ACC112 (cell line): Measurements from ENCODE around the gene SYNE1.

Experiments
- H2AFZ ChIP-seq: fragments of 200-600 bp; sonication (generic); one replicate; pipeline ENCODE4 v1.6.0; 2017; ENCODE audit warnings: antibody characterized with exemption, low read length; ENCODE audit not compliant: unreplicated experiment
- H3K27ac ChIP-seq: fragments of 200-600 bp; sonication (generic); 2 replicates; pipeline ENCODE4 v1.5.1; 2014; ENCODE audit warnings: low read depth, mild to moderate bottlenecking, antibody characterized with exemption, low read length, moderate library complexity
- H3K27me3 ChIP-seq: fragments of 200-600 bp; sonication (generic); 2 replicates; pipeline ENCODE4 v1.6.1; 2014; ENCODE audit warnings: mild to moderate bottlenecking, antibody characterized with exemption, low read length, moderate library complexity, mixed read lengths; ENCODE audit not compliant: insufficient read depth
- H3K36me3 ChIP-seq: fragments of 200-600 bp; sonication (generic); 2 replicates; pipeline ENCODE4 v1.6.1; 2016; ENCODE audit warnings: mild to moderate bottlenecking, antibody characterized with exemption, low read length, moderate library complexity, mixed read lengths; ENCODE audit not compliant: insufficient read depth
- H3K4me1 ChIP-seq: fragments of 200-600 bp; sonication (generic); one replicate; pipeline ENCODE4 v1.6.1; 2016; ENCODE audit warnings: low read length, mixed read lengths; ENCODE audit not compliant: insufficient read depth, unreplicated experiment, control insufficient read depth
- H3K4me3 ChIP-seq: fragments of 200-600 bp; sonication (generic); 2 replicates; pipeline ENCODE4 v1.5.1; 2014; ENCODE audit warnings: mild to moderate bottlenecking, low read depth, low read length
- H3K79me2 ChIP-seq: fragments of 200-600 bp; sonication (generic); one replicate; pipeline ENCODE4 v1.6.0; 2016; ENCODE audit warnings: low read length; ENCODE audit not compliant: control insufficient read depth, unreplicated experiment, insufficient read depth

Gene SYNE1

DNA sequence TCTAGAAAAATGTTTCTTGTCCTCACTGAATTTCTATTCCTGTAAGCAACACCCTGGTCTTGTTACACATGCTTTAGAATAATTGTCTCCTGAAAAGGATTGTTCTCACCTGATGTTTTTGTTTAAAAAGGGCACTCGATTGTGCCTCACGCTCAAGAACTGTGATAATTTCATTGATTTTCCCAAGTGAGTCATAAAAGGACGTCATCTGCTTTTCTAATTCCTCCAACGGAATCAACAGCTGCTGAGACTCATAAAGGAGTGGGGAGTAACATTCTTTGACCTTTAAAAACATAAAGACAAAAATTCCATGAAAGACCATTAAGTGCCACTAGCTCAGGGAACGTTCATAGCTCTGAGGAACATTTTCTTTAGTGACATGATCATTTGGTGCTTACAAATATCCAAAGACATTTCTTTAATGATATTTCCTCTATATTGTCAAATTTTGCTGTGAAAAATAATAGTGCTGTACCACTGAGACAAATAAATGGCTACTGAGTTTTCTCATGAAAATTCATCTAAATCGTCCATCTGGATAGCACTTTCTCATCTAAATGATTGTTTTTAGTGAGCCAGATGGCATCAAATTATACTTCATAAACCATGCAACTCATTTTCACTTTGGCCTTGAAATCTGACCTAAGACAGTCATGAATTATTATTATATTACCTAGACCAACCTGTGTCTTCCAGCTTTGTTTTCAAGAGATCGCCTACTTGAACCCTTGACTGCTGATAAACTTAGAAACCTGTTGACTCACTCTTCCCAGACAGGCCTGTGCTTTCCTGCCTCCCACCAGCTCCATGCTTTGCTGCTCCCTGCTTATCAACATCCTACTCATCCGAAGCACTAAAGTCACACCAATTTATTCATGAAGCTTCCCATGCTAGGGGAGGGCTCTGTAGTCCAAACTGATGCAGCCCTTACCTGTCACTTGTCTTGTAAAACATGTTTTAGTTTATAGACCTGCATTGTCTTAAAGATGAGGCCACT lies 178.2 kb downstream of the SYNE1 start:
- Histone ChIP-seq H2AFZ (no peak overlapping the region), H3K27ac (no peak overlapping the region), H3K36me3 (no peaks in the 10 kb centered on the region; the same call in 1 of the 2 replicates), H3K79me2 (no peaks in the 10 kb centered on the region), H3K4me3 (no peak overlapping the region), H3K27me3 (no peaks in the 10 kb centered on the region), H3K4me1 (peaks cover 15% of the 10 kb centered on the region)

- no peak overlapping the region for H3K27ac ChIP-seq
- no peak overlapping the region for H2AFZ ChIP-seq
- H3K79me2 ChIP-seq: no peaks in the 10 kb centered on the region
- no peaks in the 10 kb centered on the region; the same call in 1 of the 2 replicates for H3K36me3 ChIP-seq
- H3K4me1 ChIP-seq: peaks cover 12% of the 10 kb centered on the region
- H3K27me3 ChIP-seq: no peaks in the 10 kb centered on the region
- H3K4me3 ChIP-seq: no peak overlapping the region
These were observed 179.1 kb downstream of the SYNE1 start for GRCh38 chr6:152457949-152458624.

- no peak overlapping the region for H2AFZ ChIP-seq
- no peaks in the 10 kb centered on the region for H3K36me3 ChIP-seq
- H3K27ac ChIP-seq: no peak overlapping the region
- H3K79me2 ChIP-seq: no peaks in the 10 kb centered on the region
- H3K27me3 ChIP-seq: no peaks in the 10 kb centered on the region
- H3K4me3 ChIP-seq: no peak overlapping the region
- no peaks in the 10 kb centered on the region for H3K4me1 ChIP-seq
These were observed 183.2 kb downstream of the SYNE1 start for GRCh38 chr6:152454003-152454402.

- H2AFZ ChIP-seq: no peak overlapping the region
These were observed 183.7 kb downstream of the SYNE1 start for GRCh38 chr6:152453421-152453820.

GRCh38 chr6:152452639-152453038 lies 184.5 kb downstream of the SYNE1 start:
- Histone ChIP-seq H3K4me1 (no peaks in the 10 kb centered on the region), H3K79me2 (no peaks in the 10 kb centered on the region), H3K4me3 (no peak overlapping the region), H2AFZ (no peak overlapping the region), H3K27me3 (no peaks in the 10 kb centered on the region), H3K36me3 (no peaks in the 10 kb centered on the region), H3K27ac (no peak overlapping the region)

More at GRCh38 chr6:152453421-152453820, 183.7 kb downstream of the SYNE1 start:
- no peaks in the 10 kb centered on the region for H3K4me1 ChIP-seq
- H3K79me2 ChIP-seq: no peaks in the 10 kb centered on the region
- H3K36me3 ChIP-seq: no peaks in the 10 kb centered on the region
- H3K27ac ChIP-seq: no peak overlapping the region
- H3K27me3 ChIP-seq: no peaks in the 10 kb centered on the region
- H3K4me3 ChIP-seq: no peak overlapping the region

DNA sequence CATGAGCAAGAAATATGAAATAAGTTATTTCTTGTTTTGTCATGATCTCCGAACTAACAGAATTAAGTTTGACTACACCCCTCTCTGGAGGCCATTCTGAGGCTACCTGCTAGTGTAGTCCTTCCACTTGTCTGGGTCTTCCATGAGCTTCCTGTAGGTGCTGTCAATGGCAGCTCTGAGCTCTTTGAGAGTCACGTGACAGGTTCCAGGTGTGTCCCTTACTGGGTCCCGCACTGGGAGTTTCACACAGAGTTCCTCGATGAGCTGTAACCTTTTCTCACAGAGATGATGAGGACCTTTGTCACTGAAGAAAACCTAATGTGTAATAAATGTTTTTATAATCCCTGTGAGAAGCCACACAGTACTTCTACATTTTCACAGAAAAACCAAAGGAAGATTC lies 186.6 kb downstream of the SYNE1 start:
- Histone ChIP-seq H2AFZ (no peak overlapping the region), H3K79me2 (no peaks in the 10 kb centered on the region), H3K36me3 (no peaks in the 10 kb centered on the region), H3K27me3 (no peaks in the 10 kb centered on the region), H3K4me1 (no peaks in the 10 kb centered on the region), H3K27ac (no peak overlapping the region), H3K4me3 (no peak overlapping the region)

- H2AFZ ChIP-seq: no peak overlapping the region
- H3K27ac ChIP-seq: no peak overlapping the region
- no peaks in the 10 kb centered on the region for H3K36me3 ChIP-seq
- no peaks in the 10 kb centered on the region for H3K27me3 ChIP-seq
- H3K4me1 ChIP-seq: no peaks in the 10 kb centered on the region
- no peak overlapping the region for H3K4me3 ChIP-seq
- no peaks in the 10 kb centered on the region for H3K79me2 ChIP-seq
These were observed 195.3 kb downstream of the SYNE1 start for GRCh38 chr6:152441902-152442301.

GRCh38 chr6:152435816-152436215 lies 201.3 kb downstream of the SYNE1 start:
- Histone ChIP-seq H2AFZ (no peak overlapping the region), H3K4me1 (no peaks in the 10 kb centered on the region), H3K4me3 (no peak overlapping the region), H3K79me2 (no peaks in the 10 kb centered on the region), H3K27me3 (no peaks in the 10 kb centered on the region), H3K36me3 (no peaks in the 10 kb centered on the region), H3K27ac (no peak overlapping the region)

DNA sequence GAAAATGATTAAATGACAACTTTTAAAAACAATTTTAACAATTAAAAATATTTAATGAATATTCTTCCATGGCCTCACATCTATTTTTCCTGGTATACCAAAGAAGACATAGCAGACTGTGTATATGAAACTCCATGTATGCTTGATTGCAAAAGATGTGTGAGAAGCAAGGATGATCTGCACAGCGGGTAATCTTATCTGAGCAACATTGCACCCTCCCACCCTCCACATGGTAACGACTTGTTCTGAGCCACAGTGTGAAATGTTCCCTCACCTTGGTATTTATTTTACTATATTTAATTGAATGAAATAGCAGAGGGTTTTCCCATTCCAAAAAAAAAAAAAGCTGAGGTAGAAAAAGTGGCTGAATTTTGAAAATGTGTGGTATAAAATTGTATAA lies 204.4 kb downstream of the SYNE1 start:
- Histone ChIP-seq H3K36me3 (no peaks in the 10 kb centered on the region), H3K27me3 (no peaks in the 10 kb centered on the region), H3K4me1 (no peaks in the 10 kb centered on the region), H3K27ac (no peak overlapping the region), H3K4me3 (no peak overlapping the region), H2AFZ (no peak overlapping the region), H3K79me2 (no peaks in the 10 kb centered on the region)

- H2AFZ ChIP-seq: no peak overlapping the region
- no peaks in the 10 kb centered on the region for H3K27me3 ChIP-seq
- no peak overlapping the region for H3K4me3 ChIP-seq
- H3K79me2 ChIP-seq: no peaks in the 10 kb centered on the region
- no peak overlapping the region for H3K27ac ChIP-seq
- no peaks in the 10 kb centered on the region for H3K36me3 ChIP-seq
- no peaks in the 10 kb centered on the region for H3K4me1 ChIP-seq
These were observed 209.0 kb downstream of the SYNE1 start for GRCh38 chr6:152428126-152428525.
